Muscle layer of colon (tissue), 2 donors: Measurements from ENCODE around the gene UGT8.

Experiments
- H3K27ac ChIP-seq: one replicate; pipeline ENCODE4 v1.7.0; 2013; ENCODE audit warnings: low read depth, mild to moderate bottlenecking, low read length, moderate library complexity
- H3K27me3 ChIP-seq, 2 donors: one replicate each; pipeline ENCODE4 v1.7.0; 2013; ENCODE audit warnings: low read length in 2 of 2, mild to moderate bottlenecking in 2 of 2; ENCODE audit not compliant: insufficient read depth in 2 of 2, control insufficient read depth in 1 of 2
- H3K36me3 ChIP-seq: one replicate; pipeline ENCODE4 v1.7.0; 2013; ENCODE audit warnings: mild to moderate bottlenecking, low read length; ENCODE audit not compliant: insufficient read depth
- H3K4me1 ChIP-seq: one replicate; pipeline ENCODE4 v1.7.0; 2013; ENCODE audit warnings: mild to moderate bottlenecking, low read length; ENCODE audit not compliant: insufficient read depth
- H3K4me3 ChIP-seq, 2 donors: one replicate each; pipeline ENCODE4 v1.7.0; 2013; ENCODE audit warnings: low read length in 2 of 2, low read depth in 1 of 2, mild to moderate bottlenecking in 1 of 2, moderate library complexity in 1 of 2
- H3K9ac ChIP-seq: one replicate; pipeline ENCODE4 v1.7.0; 2013; ENCODE audit warnings: low read length
- H3K9me3 ChIP-seq: one replicate; pipeline ENCODE4 v1.7.0; 2013; ENCODE audit warnings: mild to moderate bottlenecking, low read length
- donor health status: abdominal sarcoma.
- donor health status: Adenocarcinoma of cecum.

The UGT8 gene

GRCh38 chr4:114595207-114595606 is 3.4 kb upstream of the UGT8 start:
- Histone ChIP-seq H3K36me3 (no peaks in the 10 kb centered on the region), H3K4me3 (no peak overlapping the region), H3K27ac (no peak overlapping the region), H3K9ac (no peak overlapping the region), H3K9me3 (no peaks in the 10 kb centered on the region), H3K27me3 (no peaks in the 10 kb centered on the region), H3K4me1 (peaks cover 9% of the 10 kb centered on the region)

- peaks cover 9% of the 10 kb centered on the region for H3K4me1 ChIP-seq
- no peaks in the 10 kb centered on the region for H3K36me3 ChIP-seq
- no peak overlapping the region for H3K4me3 ChIP-seq
- H3K9ac ChIP-seq: no peak overlapping the region
- no peak overlapping the region for H3K27ac ChIP-seq
- no peaks in the 10 kb centered on the region for H3K9me3 ChIP-seq
- H3K27me3 ChIP-seq: no peaks in the 10 kb centered on the region
Observed at GRCh38 chr4:114595921-114596320, 2.7 kb upstream of the UGT8 start.

GRCh38 chr4:114597410-114598115 is 1.0 kb upstream of the UGT8 start:
- Histone ChIP-seq H3K4me3 (peak overlapping the region in 1 of 2 donors; percentile 53), H3K4me1 (peaks cover 9% of the 10 kb centered on the region), H3K9ac (no peak overlapping the region), H3K27ac (no peak overlapping the region), H3K27me3 (no peaks in the 10 kb centered on the region), H3K36me3 (no peaks in the 10 kb centered on the region), H3K9me3 (no peaks in the 10 kb centered on the region)

GRCh38 chr4:114599231-114599902 is 760 bp downstream of the UGT8 start:
- H3K4me3 ChIP-seq: peak overlapping the region; percentile 38 to 63
- peaks cover 9% of the 10 kb centered on the region for H3K4me1 ChIP-seq
- no peak overlapping the region for H3K27ac ChIP-seq
- no peaks in the 10 kb centered on the region for H3K27me3 ChIP-seq
- no peak overlapping the region for H3K9ac ChIP-seq
- H3K9me3 ChIP-seq: no peaks in the 10 kb centered on the region
- no peaks in the 10 kb centered on the region for H3K36me3 ChIP-seq

- peak overlapping the region; percentile 38 to 63 for H3K4me3 ChIP-seq
- H3K4me1 ChIP-seq: peaks cover 9% of the 10 kb centered on the region
- no peaks in the 10 kb centered on the region for H3K27me3 ChIP-seq
- H3K9me3 ChIP-seq: no peaks in the 10 kb centered on the region
- no peak overlapping the region for H3K27ac ChIP-seq
- H3K36me3 ChIP-seq: no peaks in the 10 kb centered on the region
- H3K9ac ChIP-seq: no peak overlapping the region
Observed at GRCh38 chr4:114599903-114600552, 1.4 kb downstream of the UGT8 start.

- H3K36me3 ChIP-seq: no peaks in the 10 kb centered on the region
- H3K4me3 ChIP-seq: no peak overlapping the region
- H3K27me3 ChIP-seq: no peaks in the 10 kb centered on the region
- no peak overlapping the region for H3K27ac ChIP-seq
- peaks cover 9% of the 10 kb centered on the region for H3K4me1 ChIP-seq
- H3K9ac ChIP-seq: no peak overlapping the region
- H3K9me3 ChIP-seq: no peaks in the 10 kb centered on the region
Observed at GRCh38 chr4:114600672-114601071, 2.1 kb downstream of the UGT8 start.

- Histone ChIP-seq H3K9ac (no peak overlapping the region), H3K36me3 (no peaks in the 10 kb centered on the region), H3K27me3 (no peaks in the 10 kb centered on the region), H3K9me3 (no peaks in the 10 kb centered on the region), H3K4me1 (peaks cover 9% of the 10 kb centered on the region), H3K27ac (no peak overlapping the region), H3K4me3 (no peak overlapping the region)
Observed at GRCh38 chr4:114601304-114602052, 2.9 kb downstream of the UGT8 start.

GRCh38 chr4:114603497-114603896 is 4.9 kb downstream of the UGT8 start:
- Histone ChIP-seq H3K9ac (no peak overlapping the region), H3K27ac (no peak overlapping the region), H3K4me3 (no peak overlapping the region)

GRCh38 chr4:114606245-114606644 is 7.6 kb downstream of the UGT8 start:
- Histone ChIP-seq H3K4me3 (no peak overlapping the region), H3K9me3 (no peaks in the 10 kb centered on the region), H3K9ac (no peak overlapping the region), H3K27me3 (no peaks in the 10 kb centered on the region), H3K27ac (no peak overlapping the region), H3K36me3 (no peaks in the 10 kb centered on the region), H3K4me1 (no peaks in the 10 kb centered on the region)

More at GRCh38 chr4:114603497-114603896, 4.9 kb downstream of the UGT8 start:
- H3K36me3 ChIP-seq: no peaks in the 10 kb centered on the region
- H3K4me1 ChIP-seq: peaks cover 9% of the 10 kb centered on the region
- H3K27me3 ChIP-seq: no peaks in the 10 kb centered on the region
- no peaks in the 10 kb centered on the region for H3K9me3 ChIP-seq

- Histone ChIP-seq H3K4me3 (no peak overlapping the region), H3K9me3 (no peaks in the 10 kb centered on the region), H3K27me3 (no peaks in the 10 kb centered on the region), H3K27ac (no peak overlapping the region), H3K4me1 (no peaks in the 10 kb centered on the region), H3K9ac (no peak overlapping the region), H3K36me3 (no peaks in the 10 kb centered on the region)
Observed at GRCh38 chr4:114607056-114607455, 8.4 kb downstream of the UGT8 start.

- Histone ChIP-seq H3K9me3 (no peaks in the 10 kb centered on the region), H3K4me3 (no peak overlapping the region), H3K4me1 (no peaks in the 10 kb centered on the region), H3K36me3 (no peaks in the 10 kb centered on the region), H3K9ac (no peak overlapping the region), H3K27ac (no peak overlapping the region), H3K27me3 (no peaks in the 10 kb centered on the region)
Observed at GRCh38 chr4:114613560-114613959, 15.0 kb downstream of the UGT8 start.
